ENCODE data around the gene RASSF9. TPM values are rescaled to one million over a fixed set of nuclear protein-coding genes. Genes with fewer than 3 reads are reported as not detected.

The RASSF9 gene
- total and polyA plus RNA-seq, 9 of the 15 experiments (the other 6 are each of a cell fraction or from before 2014, with no cell fraction given) = not detected

DNA sequence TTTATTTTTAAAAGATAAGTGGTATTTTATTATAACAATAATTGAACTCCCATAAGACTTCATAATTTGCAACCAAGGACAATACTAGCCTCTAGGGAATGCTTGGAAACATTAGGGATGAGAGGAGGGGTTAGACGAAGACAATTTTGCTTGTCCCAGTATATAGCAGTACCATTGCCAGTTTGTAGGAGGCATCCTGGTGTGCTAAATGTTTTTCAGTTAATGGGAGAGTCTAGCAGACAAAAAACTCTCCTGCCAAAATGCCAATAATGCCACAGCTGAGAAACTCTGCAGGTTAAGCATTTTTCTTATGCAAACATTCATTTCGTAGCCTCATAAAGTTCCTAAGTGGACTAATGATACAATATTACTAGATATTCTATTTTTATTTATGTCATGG is 38.1 kb downstream of the RASSF9 start (continued):
- TF ChIP-seq, protein P1, sequence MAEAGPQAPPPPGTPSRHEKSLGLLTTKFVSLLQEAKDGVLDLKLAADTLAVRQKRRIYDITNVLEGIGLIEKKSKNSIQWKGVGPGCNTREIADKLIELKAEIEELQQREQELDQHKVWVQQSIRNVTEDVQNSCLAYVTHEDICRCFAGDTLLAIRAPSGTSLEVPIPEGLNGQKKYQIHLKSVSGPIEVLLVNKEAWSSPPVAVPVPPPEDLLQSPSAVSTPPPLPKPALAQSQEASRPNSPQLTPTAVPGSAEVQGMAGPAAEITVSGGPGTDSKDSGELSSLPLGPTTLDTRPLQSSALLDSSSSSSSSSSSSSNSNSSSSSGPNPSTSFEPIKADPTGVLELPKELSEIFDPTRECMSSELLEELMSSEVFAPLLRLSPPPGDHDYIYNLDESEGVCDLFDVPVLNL (CRISPR knock-in tag; IDR thresholded peaks at IDR 0.05; ENCODE audit: low read depth) = no peak
- no peak for TF ChIP-seq JUND (IDR thresholded peaks at IDR 0.05; ENCODE audit: borderline replicate concordance, low read depth, low read length)
- no peak for TF ChIP-seq JUND (tag; IDR thresholded peaks at IDR 0.05; ENCODE audit: borderline replicate concordance, low read depth, low read length)
- no peak for TF ChIP-seq EP300 (IDR thresholded peaks at IDR 0.05; ENCODE audit: low read length)

DNA sequence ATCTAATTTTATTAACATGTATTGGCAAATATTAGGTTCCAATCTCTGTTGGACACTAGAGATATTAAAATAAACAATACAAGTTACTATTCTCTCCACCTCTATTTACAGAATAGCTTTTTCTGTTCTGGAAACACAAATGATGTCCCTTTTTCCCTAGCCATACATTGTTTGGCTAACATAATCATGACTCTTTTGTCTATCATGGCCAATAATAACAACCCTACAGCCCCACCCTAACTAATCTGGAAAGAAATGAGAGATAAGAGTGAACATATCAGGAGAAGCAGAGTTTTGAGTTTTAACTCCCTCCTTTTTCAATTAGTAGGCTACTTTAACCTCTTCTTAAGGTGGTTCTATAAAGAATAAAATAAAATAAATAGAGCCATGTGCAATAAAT is 40.2 kb downstream of the RASSF9 start:
- CTCF ChIA-PET (ENCODE audit: low intra/inter-chr PET ratio) = no interaction called here
- FAIRE-seq (no peak), ATAC-seq (no peak), DNase-seq (ENCODE audit: extremely low read depth in 1 of 4, low spot score in 3 of 4) (no peak)
- Histone ChIP-seq H2AFZ (ENCODE audit: low read depth, low read length) (no peak overlapping the region), H4K20me1 (replicated peaks; ENCODE audit: control insufficient read depth, insufficient read depth, low read length) (no peaks in the 10 kb centered on the region), H3K79me2 (ENCODE audit: control insufficient read depth, insufficient read depth, low read length) (no peaks in the 10 kb centered on the region), H3K9me3 (replicated peaks; ENCODE audit: control insufficient read depth, insufficient read depth, low read depth, low read length) (no peaks in the 10 kb centered on the region), H3K27ac (ENCODE audit: extremely low read depth, low read depth, low read length) (no peak overlapping the region), H3K4me1 (replicated peaks in 1 of 2; ENCODE audit: control insufficient read depth in 2 of 2, insufficient read depth in 2 of 2, low read length in 2 of 2) (no peaks in the 10 kb centered on the region), H3K36me3 (ENCODE audit: control insufficient read depth, insufficient read depth, low read length) (no peaks in the 10 kb centered on the region), H3K9ac (ENCODE audit: insufficient read depth in 1 of 2, low read depth in 2 of 2, low read length in 2 of 2) (no peak overlapping the region), H3K4me2 (ENCODE audit: insufficient read depth, low read length) (no peak overlapping the region), H3K9me1 (ENCODE audit: control insufficient read depth, insufficient read depth, low read length) (no peaks in the 10 kb centered on the region), H3K27me3 (ENCODE audit: control insufficient read depth in 2 of 2, insufficient read depth in 2 of 2, low read length in 2 of 2) (no peaks in the 10 kb centered on the region), H3K4me3 (no peak overlapping the region)
- TF ChIP-seq TARDBP (IDR thresholded peaks at IDR 0.05) (no peak), KDM2B (CRISPR knock-in tag; IDR thresholded peaks at IDR 0.05) (no peak), TBL1XR1 (IDR thresholded peaks at IDR 0.05; ENCODE audit: low read length in 2 of 2) (no peak), SNRNP70 (optimal IDR thresholded peaks at IDR 0.05; ENCODE audit: low read depth, low read length) (no peak), ZNF212 (CRISPR knock-in tag; IDR thresholded peaks at IDR 0.05) (no peak)
- TF ChIP-seq, protein P2, sequence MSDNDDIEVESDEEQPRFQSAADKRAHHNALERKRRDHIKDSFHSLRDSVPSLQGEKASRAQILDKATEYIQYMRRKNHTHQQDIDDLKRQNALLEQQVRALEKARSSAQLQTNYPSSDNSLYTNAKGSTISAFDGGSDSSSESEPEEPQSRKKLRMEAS (CRISPR knock-in tag; IDR thresholded peaks at IDR 0.05) = no peak
- TF ChIP-seq, protein P3, sequence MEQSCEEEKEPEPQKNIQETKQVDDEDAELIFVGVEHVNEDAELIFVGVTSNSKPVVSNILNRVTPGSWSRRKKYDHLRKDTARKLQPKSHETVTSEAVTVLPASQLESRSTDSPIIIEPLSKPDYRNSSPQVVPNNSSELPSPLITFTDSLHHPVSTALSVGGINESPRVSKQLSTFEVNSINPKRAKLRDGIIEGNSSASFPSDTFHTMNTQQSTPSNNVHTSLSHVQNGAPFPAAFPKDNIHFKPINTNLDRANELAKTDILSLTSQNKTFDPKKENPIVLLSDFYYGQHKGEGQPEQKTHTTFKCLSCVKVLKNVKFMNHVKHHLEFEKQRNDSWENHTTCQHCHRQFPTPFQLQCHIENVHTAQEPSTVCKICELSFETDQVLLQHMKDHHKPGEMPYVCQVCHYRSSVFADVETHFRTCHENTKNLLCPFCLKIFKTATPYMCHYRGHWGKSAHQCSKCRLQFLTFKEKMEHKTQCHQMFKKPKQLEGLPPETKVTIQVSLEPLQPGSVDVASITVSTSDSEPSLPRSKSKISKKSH (CRISPR knock-in tag; IDR thresholded peaks at IDR 0.05) = no peak
- TF ChIP-seq, protein P4, sequence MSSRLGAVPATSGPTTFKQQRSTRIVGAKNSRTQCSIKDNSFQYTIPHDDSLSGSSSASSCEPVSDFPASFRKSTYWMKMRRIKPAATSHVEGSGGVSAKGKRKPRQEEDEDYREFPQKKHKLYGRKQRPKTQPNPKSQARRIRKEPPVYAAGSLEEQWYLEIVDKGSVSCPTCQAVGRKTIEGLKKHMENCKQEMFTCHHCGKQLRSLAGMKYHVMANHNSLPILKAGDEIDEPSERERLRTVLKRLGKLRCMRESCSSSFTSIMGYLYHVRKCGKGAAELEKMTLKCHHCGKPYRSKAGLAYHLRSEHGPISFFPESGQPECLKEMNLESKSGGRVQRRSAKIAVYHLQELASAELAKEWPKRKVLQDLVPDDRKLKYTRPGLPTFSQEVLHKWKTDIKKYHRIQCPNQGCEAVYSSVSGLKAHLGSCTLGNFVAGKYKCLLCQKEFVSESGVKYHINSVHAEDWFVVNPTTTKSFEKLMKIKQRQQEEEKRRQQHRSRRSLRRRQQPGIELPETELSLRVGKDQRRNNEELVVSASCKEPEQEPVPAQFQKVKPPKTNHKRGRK (tag; IDR thresholded peaks at IDR 0.05) = no peak
- in situ Hi-C loops (cut with MboI) (no loop called here), intact Hi-C loops (cut with micrococcal nuclease) (no loop called here)
- BruUV-seq (replicated peaks) = no TSS peak
- POLR2A ChIA-PET = no interaction called here

Measured in K562 (cell line).